ENCODE measurements around the gene DCBLD2.

DNA sequence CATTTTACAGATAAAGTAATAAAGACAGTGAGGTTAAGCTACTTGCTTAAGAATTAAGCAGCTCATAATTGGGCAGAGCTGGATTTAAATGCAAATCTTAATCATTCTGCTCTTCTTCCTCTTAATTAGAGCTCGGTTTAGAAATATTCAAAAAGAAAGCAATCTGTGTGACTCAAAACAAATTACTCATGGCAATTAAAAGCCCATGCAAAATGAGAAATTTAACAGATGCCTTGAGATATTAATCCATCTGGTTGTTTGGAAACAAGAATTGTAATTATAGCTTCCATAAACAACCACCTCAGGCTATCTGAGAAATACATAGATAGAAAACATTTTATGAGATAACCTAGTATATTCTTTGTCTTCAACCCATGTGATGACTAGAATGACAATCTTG lies 44.2 kb upstream of the DCBLD2 start:
- TF ChIP-seq, protein P1, sequence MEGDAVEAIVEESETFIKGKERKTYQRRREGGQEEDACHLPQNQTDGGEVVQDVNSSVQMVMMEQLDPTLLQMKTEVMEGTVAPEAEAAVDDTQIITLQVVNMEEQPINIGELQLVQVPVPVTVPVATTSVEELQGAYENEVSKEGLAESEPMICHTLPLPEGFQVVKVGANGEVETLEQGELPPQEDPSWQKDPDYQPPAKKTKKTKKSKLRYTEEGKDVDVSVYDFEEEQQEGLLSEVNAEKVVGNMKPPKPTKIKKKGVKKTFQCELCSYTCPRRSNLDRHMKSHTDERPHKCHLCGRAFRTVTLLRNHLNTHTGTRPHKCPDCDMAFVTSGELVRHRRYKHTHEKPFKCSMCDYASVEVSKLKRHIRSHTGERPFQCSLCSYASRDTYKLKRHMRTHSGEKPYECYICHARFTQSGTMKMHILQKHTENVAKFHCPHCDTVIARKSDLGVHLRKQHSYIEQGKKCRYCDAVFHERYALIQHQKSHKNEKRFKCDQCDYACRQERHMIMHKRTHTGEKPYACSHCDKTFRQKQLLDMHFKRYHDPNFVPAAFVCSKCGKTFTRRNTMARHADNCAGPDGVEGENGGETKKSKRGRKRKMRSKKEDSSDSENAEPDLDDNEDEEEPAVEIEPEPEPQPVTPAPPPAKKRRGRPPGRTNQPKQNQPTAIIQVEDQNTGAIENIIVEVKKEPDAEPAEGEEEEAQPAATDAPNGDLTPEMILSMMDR (IDR thresholded peaks at IDR 0.05; ENCODE audit: insufficient read depth, low read length): no peak
- TF ChIP-seq, protein P2, sequence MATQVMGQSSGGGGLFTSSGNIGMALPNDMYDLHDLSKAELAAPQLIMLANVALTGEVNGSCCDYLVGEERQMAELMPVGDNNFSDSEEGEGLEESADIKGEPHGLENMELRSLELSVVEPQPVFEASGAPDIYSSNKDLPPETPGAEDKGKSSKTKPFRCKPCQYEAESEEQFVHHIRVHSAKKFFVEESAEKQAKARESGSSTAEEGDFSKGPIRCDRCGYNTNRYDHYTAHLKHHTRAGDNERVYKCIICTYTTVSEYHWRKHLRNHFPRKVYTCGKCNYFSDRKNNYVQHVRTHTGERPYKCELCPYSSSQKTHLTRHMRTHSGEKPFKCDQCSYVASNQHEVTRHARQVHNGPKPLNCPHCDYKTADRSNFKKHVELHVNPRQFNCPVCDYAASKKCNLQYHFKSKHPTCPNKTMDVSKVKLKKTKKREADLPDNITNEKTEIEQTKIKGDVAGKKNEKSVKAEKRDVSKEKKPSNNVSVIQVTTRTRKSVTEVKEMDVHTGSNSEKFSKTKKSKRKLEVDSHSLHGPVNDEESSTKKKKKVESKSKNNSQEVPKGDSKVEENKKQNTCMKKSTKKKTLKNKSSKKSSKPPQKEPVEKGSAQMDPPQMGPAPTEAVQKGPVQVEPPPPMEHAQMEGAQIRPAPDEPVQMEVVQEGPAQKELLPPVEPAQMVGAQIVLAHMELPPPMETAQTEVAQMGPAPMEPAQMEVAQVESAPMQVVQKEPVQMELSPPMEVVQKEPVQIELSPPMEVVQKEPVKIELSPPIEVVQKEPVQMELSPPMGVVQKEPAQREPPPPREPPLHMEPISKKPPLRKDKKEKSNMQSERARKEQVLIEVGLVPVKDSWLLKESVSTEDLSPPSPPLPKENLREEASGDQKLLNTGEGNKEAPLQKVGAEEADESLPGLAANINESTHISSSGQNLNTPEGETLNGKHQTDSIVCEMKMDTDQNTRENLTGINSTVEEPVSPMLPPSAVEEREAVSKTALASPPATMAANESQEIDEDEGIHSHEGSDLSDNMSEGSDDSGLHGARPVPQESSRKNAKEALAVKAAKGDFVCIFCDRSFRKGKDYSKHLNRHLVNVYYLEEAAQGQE (IDR thresholded peaks at IDR 0.05; ENCODE audit: insufficient replicate concordance, low read depth): no peak
- no peak for TF ChIP-seq POLR2AphosphoS5 (IDR thresholded peaks at IDR 0.05; ENCODE audit: low read depth)
